Prostate gland (tissue), 2 donors: ENCODE data around the gene OR10A7. TPM values are rescaled to one million over a fixed set of nuclear protein-coding genes. Genes with fewer than 3 reads are reported as not detected.
"Not testable (repeated sequence)": the region's sequence is repeated elsewhere in the genome, so short reads cannot be mapped to it uniquely, and the experiment has no call there.

ENCODE experiments used
- DNase-seq: peaks from one replicate; pipeline ENCODE4 v3.0.0-alpha.2; 2019; ENCODE audit warnings: low spot score
- H3K27ac ChIP-seq, 2 donors: fragments of 200-600 bp; sonication (generic); 2 replicates each; pipeline ENCODE4 v1.5.1; 2017 to 2019
- H3K27me3 ChIP-seq: fragments of 200-600 bp; sonication (generic); replicated peaks from 2 replicates; pipeline ENCODE4 v1.5.1; 2019; ENCODE audit not compliant: insufficient read depth
- H3K36me3 ChIP-seq, 2 donors: fragments of 200-600 bp; sonication (generic); 1 replicate in 1 of 2; 2 replicates in 1 of 2; pipeline versions ENCODE4 v1.5.1 to v1.8.1; 2017 to 2019
- H3K4me1 ChIP-seq: fragments of 200-600 bp; sonication (generic); replicated peaks from 2 replicates; pipeline ENCODE4 v1.5.1; 2019
- H3K4me3 ChIP-seq, 2 donors: fragments of 200-600 bp; sonication (generic); 2 replicates each; pipeline ENCODE4 v1.5.1; 2017 to 2019
- H3K9me3 ChIP-seq: fragments of 200-600 bp; sonication (generic); 2 replicates; pipeline ENCODE4 v1.5.1; 2017
- POLR2A ChIP-seq: fragments of 450-650 bp; IDR thresholded peaks from one replicate; pipeline ENCODE4 v1.6.1; 2016; ENCODE audit warnings: antibody characterized with exemption, mild to moderate bottlenecking
- POLR2AphosphoS5 ChIP-seq: sonication (generic); formaldehyde crosslinking; IDR thresholded peaks from one replicate; pipeline ENCODE4 v1.6.1; 2017; ENCODE audit warnings: antibody characterized with exemption
- WGBS: methylation state at CpG from one replicate; pipeline ENCODE4 v1.1.5; 2018; 5-methylcytosine and 5-hydroxymethylcytosine counted together
- intact Hi-C: fragments of 100-400 bp; cut with DNase I; formaldehyde crosslinking; loops from one replicate; pipeline ENCODE4 v1.14.2; 2022
- total RNA-seq, 2 donors: library from RNA; depleted of rRNA; stranded (reverse); fragments of >200 nt; gene quantifications; one replicate each; pipeline ENCODE4 v1.1.0, GENCODE V29; 2016
- TF ChIP-seq, protein P1 (sequence below), 4 experiments: fragments of 200-600 bp in 2 of 4; fragments of 450-650 bp in 2 of 4; sonication (generic) in 2 of 4; IDR thresholded peaks; 1 replicate in 3 of 4; 2 replicates in 1 of 4; pipeline ENCODE4 v1.5.1; 2016 to 2019; ENCODE audit warnings: antibody characterized with exemption in 4 of 4, mild to moderate bottlenecking in 2 of 4, moderate library complexity in 2 of 4

Gene OR10A7, protein sequence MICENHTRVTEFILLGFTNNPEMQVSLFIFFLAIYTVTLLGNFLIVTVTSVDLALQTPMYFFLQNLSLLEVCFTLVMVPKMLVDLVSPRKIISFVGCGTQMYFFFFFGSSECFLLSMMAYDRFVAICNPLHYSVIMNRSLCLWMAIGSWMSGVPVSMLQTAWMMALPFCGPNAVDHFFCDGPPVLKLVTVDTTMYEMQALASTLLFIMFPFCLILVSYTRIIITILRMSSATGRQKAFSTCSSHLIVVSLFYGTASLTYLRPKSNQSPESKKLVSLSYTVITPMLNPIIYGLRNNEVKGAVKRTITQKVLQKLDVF
- not detected for total RNA-seq

DNA sequence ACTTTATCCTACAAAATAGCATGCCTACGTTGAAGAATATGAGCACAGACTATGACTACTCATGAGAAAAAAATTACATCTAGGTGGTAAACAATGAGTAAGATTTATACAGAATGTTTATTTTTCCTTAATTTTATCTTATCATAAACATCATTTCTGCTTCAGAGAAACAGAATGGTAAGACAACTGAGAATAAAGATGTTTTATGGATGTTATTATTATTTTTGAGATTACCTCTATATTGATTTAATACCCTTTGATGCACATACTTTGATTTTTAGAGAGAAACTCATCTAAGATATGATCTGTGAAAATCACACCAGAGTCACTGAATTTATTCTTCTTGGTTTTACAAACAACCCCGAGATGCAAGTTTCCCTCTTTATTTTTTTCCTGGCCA is at the start of gene OR10A7:
OR10A7 (plus strand) TSS at position 301 of the 400 bp plus-strand sequence; CDS start at position 301, 0 bp downstream.
- 76% methylated on average over 2 of the region's 2 CpGs for WGBS
- intact Hi-C loops, result no loop called here
- H3K27ac ChIP-seq, result no peak within 1 kb of the TSS
- no peak within 1 kb of the TSS for H3K4me3 ChIP-seq
- no peaks in the 10 kb centered on the region for H3K27me3 ChIP-seq
- no peaks in the 10 kb centered on the region for H3K9me3 ChIP-seq
- TF ChIP-seq, protein P1, sequence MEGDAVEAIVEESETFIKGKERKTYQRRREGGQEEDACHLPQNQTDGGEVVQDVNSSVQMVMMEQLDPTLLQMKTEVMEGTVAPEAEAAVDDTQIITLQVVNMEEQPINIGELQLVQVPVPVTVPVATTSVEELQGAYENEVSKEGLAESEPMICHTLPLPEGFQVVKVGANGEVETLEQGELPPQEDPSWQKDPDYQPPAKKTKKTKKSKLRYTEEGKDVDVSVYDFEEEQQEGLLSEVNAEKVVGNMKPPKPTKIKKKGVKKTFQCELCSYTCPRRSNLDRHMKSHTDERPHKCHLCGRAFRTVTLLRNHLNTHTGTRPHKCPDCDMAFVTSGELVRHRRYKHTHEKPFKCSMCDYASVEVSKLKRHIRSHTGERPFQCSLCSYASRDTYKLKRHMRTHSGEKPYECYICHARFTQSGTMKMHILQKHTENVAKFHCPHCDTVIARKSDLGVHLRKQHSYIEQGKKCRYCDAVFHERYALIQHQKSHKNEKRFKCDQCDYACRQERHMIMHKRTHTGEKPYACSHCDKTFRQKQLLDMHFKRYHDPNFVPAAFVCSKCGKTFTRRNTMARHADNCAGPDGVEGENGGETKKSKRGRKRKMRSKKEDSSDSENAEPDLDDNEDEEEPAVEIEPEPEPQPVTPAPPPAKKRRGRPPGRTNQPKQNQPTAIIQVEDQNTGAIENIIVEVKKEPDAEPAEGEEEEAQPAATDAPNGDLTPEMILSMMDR (IDR thresholded peaks at IDR 0.05), result no peak
- no peak for TF ChIP-seq POLR2A
- TF ChIP-seq POLR2AphosphoS5, result no peak
- H3K36me3 ChIP-seq, result no peaks in the 10 kb centered on the region
- DNase-seq, result no peak
- no peaks in the 10 kb centered on the region for H3K4me1 ChIP-seq

DNA sequence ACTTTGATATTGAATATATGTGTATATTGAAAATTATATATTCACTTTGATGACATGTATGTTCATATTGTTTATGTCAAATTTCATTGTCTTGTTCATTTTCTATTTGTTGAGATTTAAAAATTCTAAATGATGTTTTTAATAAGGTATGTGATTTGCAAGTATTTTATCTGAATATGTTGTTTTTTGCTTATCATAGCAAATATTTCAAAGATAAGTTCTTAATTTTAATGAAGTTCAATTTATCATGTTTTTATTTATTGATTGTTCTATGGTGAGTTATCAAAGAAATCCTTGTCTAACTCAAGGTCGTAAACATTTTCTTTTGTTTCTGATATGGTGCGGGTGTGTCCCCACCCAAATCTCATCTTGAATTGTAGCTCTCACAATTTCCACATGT is 49.4 kb upstream of the OR10A7 start:
- H3K9me3 ChIP-seq, result no peaks in the 10 kb centered on the region
- no peaks in the 10 kb centered on the region for H3K36me3 ChIP-seq
- DNase-seq, result no peak
- WGBS, result 96% methylated on average over 2 of the region's 2 CpGs
- H3K4me1 ChIP-seq, result no peaks in the 10 kb centered on the region
- no peak overlapping the region for H3K4me3 ChIP-seq
- TF ChIP-seq POLR2A (no peak), POLR2AphosphoS5 (no peak)
- TF ChIP-seq, protein P1 (IDR thresholded peaks at IDR 0.05), result no peak
- H3K27me3 ChIP-seq, result no peaks in the 10 kb centered on the region
- intact Hi-C loops, result no loop called here
- no peak overlapping the region for H3K27ac ChIP-seq

DNA sequence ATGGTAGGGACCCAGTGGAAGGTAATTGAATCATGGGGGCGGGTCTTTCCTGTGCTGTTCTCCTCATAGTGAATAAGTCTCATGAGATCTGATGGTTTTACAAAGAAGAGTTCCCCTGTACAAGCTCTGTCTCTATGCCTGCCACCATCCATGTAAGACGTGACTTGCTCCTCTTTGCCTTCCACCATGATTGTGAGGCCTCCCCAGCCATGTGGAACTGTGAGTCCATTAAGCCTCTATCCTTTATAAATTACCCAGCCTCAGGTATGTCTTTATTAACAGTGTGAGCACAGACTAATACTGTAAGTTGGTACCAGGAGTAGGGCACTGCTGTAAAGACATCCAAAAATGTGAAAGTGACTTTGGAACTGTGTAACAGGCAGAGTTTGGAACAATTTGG is 49.0 kb upstream of the OR10A7 start:
- WGBS, result 78% methylated on average over 2 of the region's 2 CpGs
- H3K9me3 ChIP-seq, intact Hi-C loops, DNase-seq, H3K27ac ChIP-seq, H3K4me1 ChIP-seq, H3K4me3 ChIP-seq, H3K27me3 ChIP-seq, H3K36me3 ChIP-seq: not testable (repeated sequence)

DNA sequence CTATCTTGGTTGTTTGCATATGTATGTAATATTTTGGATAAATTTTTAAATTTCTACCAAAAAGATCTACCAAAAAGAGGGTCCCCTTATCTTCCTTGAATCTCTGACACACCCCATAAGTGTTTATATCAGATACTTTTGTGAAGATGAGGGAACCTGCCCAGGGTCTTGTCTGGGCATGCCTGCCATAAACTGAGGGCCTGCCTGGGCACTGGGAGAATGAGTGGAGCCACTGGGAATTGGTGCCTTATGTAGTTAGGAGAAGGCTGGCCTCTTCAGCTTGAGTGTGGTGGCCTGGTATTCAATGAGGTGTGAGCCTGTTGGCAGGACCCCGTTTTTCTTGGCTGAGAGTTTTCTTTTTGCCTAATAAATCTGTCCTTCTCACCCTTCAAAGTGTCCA is 48.1 kb upstream of the OR10A7 start:
- Histone ChIP-seq H3K36me3 (no peaks in the 10 kb centered on the region), H3K9me3 (no peaks in the 10 kb centered on the region), H3K27ac (no peak overlapping the region), H3K4me1 (no peaks in the 10 kb centered on the region), H3K27me3 (no peaks in the 10 kb centered on the region), H3K4me3 (no peak overlapping the region)
- DNase-seq, result no peak
- WGBS, result 15% methylated on average over 1 of the region's 1 CpG
- TF ChIP-seq, protein P1 (IDR thresholded peaks at IDR 0.05), result no peak
- TF ChIP-seq POLR2A (no peak), POLR2AphosphoS5 (no peak)
- intact Hi-C loops, result no loop called here

DNA sequence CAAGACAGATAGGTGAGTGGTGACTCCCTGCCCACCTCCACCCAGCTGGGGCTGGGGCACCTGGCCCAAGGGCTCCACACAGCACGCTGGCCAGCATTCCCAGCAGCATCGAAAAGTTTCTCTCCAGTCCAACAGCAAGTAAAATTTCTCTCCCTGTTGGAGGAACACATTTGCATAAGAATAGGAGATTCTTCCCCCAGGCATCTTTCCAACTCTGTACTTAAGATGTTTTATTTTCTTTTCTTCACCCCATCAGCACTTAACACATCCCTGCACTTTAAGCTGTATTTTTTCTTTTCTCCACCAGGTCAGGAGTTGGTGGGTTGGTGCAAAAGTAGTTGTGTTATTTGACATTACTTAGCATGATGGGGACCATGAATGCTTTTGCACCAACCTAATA is 47.4 kb upstream of the OR10A7 start:
- no peak overlapping the region for H3K27ac ChIP-seq

DNA sequence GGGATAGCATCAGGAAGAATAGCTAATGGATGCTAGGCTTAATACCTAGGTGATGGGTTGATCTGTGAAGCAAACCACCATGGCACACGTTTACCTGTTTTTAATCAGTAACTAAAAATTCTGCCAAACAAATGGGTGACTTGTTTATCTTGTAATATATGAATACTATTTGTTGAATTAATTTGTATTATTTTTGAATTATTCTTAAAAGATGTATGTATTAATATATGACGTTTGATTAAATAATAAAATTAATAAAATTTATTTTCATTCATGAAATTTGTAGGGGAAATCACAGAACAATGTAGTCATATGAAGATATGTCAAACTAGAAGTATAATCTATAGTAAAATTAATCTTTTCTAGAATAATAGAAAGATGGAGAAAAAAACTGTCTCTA is 32.3 kb upstream of the OR10A7 start:
- WGBS, result 2% methylated on average over 2 of the region's 2 CpGs

More for the DNA sequence above, 47.4 kb upstream of the OR10A7 start:
- intact Hi-C loops, result no loop called here
- Histone ChIP-seq H3K27me3 (no peaks in the 10 kb centered on the region), H3K4me1 (no peaks in the 10 kb centered on the region), H3K4me3 (no peak overlapping the region), H3K36me3 (no peaks in the 10 kb centered on the region), H3K9me3 (no peaks in the 10 kb centered on the region)
- whole genome bisulfite sequencing, result 75% methylated on average over 2 of the region's 2 CpGs
- TF ChIP-seq POLR2A, result no peak
- no peak for TF ChIP-seq POLR2AphosphoS5
- no peak for DNase-seq

More for the DNA sequence above, 32.3 kb upstream of the OR10A7 start:
- H3K27ac ChIP-seq, result no peak overlapping the region
- no peak for DNase-seq
- no peaks in the 10 kb centered on the region for H3K4me1 ChIP-seq
- no peaks in the 10 kb centered on the region for H3K27me3 ChIP-seq
- TF ChIP-seq POLR2A, result no peak
- no peak for TF ChIP-seq POLR2AphosphoS5
- TF ChIP-seq, protein P1 (IDR thresholded peaks at IDR 0.05), result no peak
- intact Hi-C loops, result no loop called here
- H3K9me3 ChIP-seq, result no peaks in the 10 kb centered on the region
- H3K36me3 ChIP-seq, result no peaks in the 10 kb centered on the region
- H3K4me3 ChIP-seq, result no peak overlapping the region
